A549 (cell line): Measurements from ENCODE around the gene NANOGP8. TPM values are rescaled to one million over a fixed set of nuclear protein-coding genes. Genes with fewer than 3 reads are reported as not detected.

ENCODE experiments used
- ATAC-seq, 2 experiments: fragments of 200-7000 bp in 1 of 2; fragments of >200 bp in 1 of 2; cut with Nextera tagmentation in 1 of 2; cut with Tn5 transposase in 1 of 2; 3 replicates each; pipeline versions ENCODE4 v1.8.0 to v1.9.1; 2018 to 2020; ENCODE audit warnings: mild to moderate bottlenecking in 1 of 2, moderate library complexity in 1 of 2
- CTCF ChIA-PET: fragments of 300-600 bp; sonication (Branson Sonifier 250); formaldehyde crosslinking; extraction: SDS; loops from one replicate; lab custom pipeline; 2021; ENCODE audit warnings: antibody characterized with exemption, inconsistent platforms; lab: Yijun Ruan, JAX
- POLR2A ChIA-PET: fragments of 350-600 bp; formaldehyde crosslinking; extraction: SDS; loops from one replicate; lab custom pipeline; 2021; ENCODE audit warnings: antibody characterized with exemption, inconsistent platforms; lab: Yijun Ruan, JAX
- DNase-seq, 2 experiments: peaks; one replicate each; pipeline versions ENCODE4 v3.0.0 to v3.0.0-alpha.2; 2011 to 2016; ENCODE audit warnings: low read depth in 1 of 2, low spot score in 1 of 2
- FAIRE-seq: peaks from 2 replicates; lab custom pipeline; 2011; peaks lifted over from hg19 to GRCh38; lab: Jason Lieb, UNC
- H3K27ac ChIP-seq, 2 experiments: fragments of >200 bp; sonication (Bioruptor Twin); formaldehyde crosslinking; 3 replicates each; pipeline ENCODE4 v1.5.1; 2016 to 2017
- H3K4me1 ChIP-seq: fragments of >200 bp; sonication (Bioruptor Twin); formaldehyde crosslinking; 3 replicates; pipeline ENCODE4 v1.6.1; 2016
- H3K4me2 ChIP-seq: fragments of >200 bp; sonication (Bioruptor Twin); formaldehyde crosslinking; 3 replicates; pipeline ENCODE4 v1.6.1; 2016
- H3K4me3 ChIP-seq: fragments of >200 bp; sonication (Bioruptor Twin); formaldehyde crosslinking; 3 replicates; pipeline ENCODE4 v1.5.1; 2016
- H3K9me3 ChIP-seq: fragments of >200 bp; sonication (Bioruptor Twin); formaldehyde crosslinking; 3 replicates; pipeline ENCODE4 v1.6.1; 2016
- CEBPB ChIP-seq, 2 experiments: fragments of >200 bp in 1 of 2; sonication (Bioruptor Twin) in 1 of 2; formaldehyde crosslinking in 1 of 2; IDR thresholded peaks; 2 replicates each; pipeline ENCODE4 v1.6.1; 2012 to 2016
- CHD4 ChIP-seq: fragments of 200-600 bp; sonication (generic); IDR thresholded peaks from 2 replicates; pipeline ENCODE4 v1.6.1; 2016; ENCODE audit warnings: antibody characterized with exemption, mild to moderate bottlenecking, borderline replicate concordance
- FOSB ChIP-seq: fragments of 250-450 bp; sonication (Bioruptor Pico); IDR thresholded peaks from 2 replicates; pipeline ENCODE4 v1.5.0; 2020; ENCODE audit warnings: mild to moderate bottlenecking, moderate library complexity
- KDM5A ChIP-seq: fragments of 200-600 bp; sonication (generic); IDR thresholded peaks from 2 replicates; pipeline ENCODE4 v1.6.1; 2016; ENCODE audit warnings: antibody characterized with exemption, mild to moderate bottlenecking
- NPAS2 ChIP-seq: fragments of 250-450 bp; sonication (Bioruptor Pico); IDR thresholded peaks from 2 replicates; pipeline ENCODE4 v1.8.0; 2022; ENCODE audit warnings: mild to moderate bottlenecking, moderate library complexity, borderline replicate concordance
- NR3C1 ChIP-seq: fragments of >200 bp; sonication (Bioruptor Twin); formaldehyde crosslinking; IDR thresholded peaks from 3 replicates; pipeline ENCODE4 v1.6.1; 2017
- POLR2AphosphoS2 ChIP-seq: conservative IDR thresholded peaks from 2 replicates; pipeline ENCODE4 v1.6.1; 2012; ENCODE audit warnings: low read length, improper control_type of control experiment, inconsistent platforms
- WGBS: methylation state at CpG from one replicate; pipeline ENCODE4 v1.1.6; 2017; ENCODE audit errors: missing lambda C conversion rate; 5-methylcytosine and 5-hydroxymethylcytosine counted together
- polyA plus RNA-seq, 4 experiments: library from polyadenylated mRNA; depleted of rRNA in 3 of 4; stranded (reverse); fragments of >200 nt; fragmentation: RNase III in 1 of 4; extraction: RNeasy Plus Mini Kit Qiagen cat#74134 plus additional on column Dnase treatment in 1 of 4; gene quantifications; 2 replicates in 3 of 4; 3 replicates in 1 of 4; pipeline ENCODE4 v1.2.3, GENCODE V29; 2011 to 2017
- TF ChIP-seq, protein P1 (sequence below): IDR thresholded peaks from 2 replicates; pipeline ENCODE4 v1.6.1; 2012

The NANOGP8 gene
- polyA plus RNA-seq, 2 of the 4 experiments (the other 2 are of a cell fraction), result not detected

DNA sequence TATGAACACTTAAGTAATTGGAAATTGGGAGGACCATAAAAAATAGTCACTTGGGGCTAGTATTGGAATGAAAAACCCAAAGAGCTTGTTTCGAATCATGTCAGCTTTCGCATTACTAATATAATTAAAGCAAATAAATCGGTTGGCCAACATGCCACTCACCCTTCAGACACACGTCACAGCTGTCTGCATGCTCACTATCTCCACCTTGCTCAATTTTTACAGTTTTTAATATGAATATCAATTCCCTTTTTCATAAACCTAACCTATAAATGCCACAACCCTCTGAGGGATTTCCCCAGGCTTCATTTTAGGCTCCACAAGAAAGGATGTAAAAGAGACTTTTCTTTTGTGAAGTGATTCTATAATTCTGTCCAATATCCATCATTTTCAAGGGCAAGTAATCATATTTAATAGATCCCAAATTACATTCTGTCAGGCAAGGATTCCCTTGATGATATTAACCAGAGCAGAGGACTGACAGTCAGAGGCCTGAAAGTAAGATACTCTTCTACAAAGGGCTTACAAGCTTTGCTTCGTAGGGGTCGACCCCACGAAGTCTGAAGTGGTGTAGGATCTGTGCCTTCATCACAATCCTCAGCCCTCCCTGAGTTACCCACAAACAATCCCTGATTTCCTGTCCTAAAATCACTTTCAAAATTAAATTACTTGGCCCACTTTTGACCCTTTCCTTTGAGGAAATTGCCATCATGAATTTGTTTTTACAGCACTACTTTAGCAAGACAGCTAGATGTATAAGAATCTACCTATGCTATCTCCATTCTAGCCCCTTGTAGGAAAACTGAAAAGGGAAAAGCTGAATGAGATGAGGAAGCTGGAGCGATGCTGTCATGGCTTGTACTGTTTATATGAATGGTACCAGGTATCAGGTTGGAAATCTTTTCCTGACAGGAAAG, 44.5 kb downstream of the NANOGP8 start:
- Histone ChIP-seq H3K27ac (no peak overlapping the region), H3K4me2 (no peak overlapping the region), H3K9me3 (no peaks in the 10 kb centered on the region), H3K4me3 (no peak overlapping the region), H3K4me1 (peaks cover 8% of the 10 kb centered on the region; the same call in 1 of the 3 replicates)
- TF ChIP-seq FOSB (CRISPR knock-in tag), result no peak
- TF ChIP-seq CEBPB (IDR thresholded peaks at IDR 0.05), result no peak
- no peak for TF ChIP-seq NPAS2 (CRISPR knock-in tag)
- TF ChIP-seq, protein P1, sequence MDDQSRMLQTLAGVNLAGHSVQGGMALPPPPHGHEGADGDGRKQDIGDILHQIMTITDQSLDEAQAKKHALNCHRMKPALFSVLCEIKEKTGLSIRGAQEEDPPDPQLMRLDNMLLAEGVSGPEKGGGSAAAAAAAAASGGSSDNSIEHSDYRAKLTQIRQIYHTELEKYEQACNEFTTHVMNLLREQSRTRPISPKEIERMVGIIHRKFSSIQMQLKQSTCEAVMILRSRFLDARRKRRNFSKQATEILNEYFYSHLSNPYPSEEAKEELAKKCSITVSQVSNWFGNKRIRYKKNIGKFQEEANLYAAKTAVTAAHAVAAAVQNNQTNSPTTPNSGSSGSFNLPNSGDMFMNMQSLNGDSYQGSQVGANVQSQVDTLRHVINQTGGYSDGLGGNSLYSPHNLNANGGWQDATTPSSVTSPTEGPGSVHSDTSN, result no peak
- no peak for TF ChIP-seq KDM5A
- TF ChIP-seq POLR2AphosphoS2, result no peak
- no peak for TF ChIP-seq NR3C1
- TF ChIP-seq CHD4, result no peak
- no peak for ATAC-seq
- 72% methylated on average over 8 of the region's 8 CpGs for WGBS
- no peak for FAIRE-seq
- no peak for DNase-seq
- ChIA-PET POLR2A (no interaction called here), CTCF (interaction anchor here (1.7 kb wide), 1 partner anchor 38 kb away, joined by 5 read pairs; no protein-coding TSS in a partner anchor)

DNA sequence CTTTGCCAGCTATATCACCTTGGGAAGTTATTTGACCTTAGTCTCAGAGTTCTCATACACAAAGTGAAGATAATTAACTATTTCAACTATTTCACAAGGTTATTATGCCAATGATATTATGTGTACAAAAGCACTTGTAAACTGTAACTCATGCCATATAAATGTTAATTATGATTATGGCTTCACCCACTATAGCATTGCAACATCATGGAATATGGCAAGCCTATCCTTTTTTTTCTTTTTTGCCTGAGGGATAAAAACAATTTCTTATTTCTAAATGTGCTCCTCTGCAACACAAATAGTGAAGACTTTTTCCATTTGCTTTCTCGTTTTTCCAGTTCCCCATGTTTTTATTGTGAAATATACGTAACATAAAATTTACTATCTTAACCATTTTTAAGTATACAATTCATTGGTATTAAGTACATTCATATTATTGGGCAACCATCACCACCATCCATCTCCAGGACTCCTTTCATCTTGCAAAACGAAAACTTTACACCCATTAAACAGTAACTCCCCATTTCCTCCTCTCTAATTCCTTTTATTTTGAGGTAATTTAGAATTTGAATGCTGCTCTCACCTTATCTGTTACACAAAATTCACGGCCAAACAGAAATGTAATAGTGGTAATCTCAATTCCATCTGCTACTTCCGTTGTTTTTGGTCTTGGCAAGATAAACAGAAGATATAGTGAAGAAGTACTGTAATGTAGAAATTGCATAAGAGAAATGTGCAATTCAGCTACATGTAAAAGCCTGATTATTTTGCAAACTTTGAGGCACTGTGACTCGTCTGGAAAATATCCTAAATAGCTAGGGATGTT, 46.3 kb downstream of the NANOGP8 start:
- CTCF ChIA-PET, result no interaction called here
- Histone ChIP-seq H3K4me2 (peak overlapping the region; percentile 31; the same call in 2 of the 3 replicates), H3K27ac (no peak overlapping the region), H3K4me1 (peaks cover 8% of the 10 kb centered on the region; the same call in 1 of the 3 replicates), H3K4me3 (no peak overlapping the region), H3K9me3 (no peaks in the 10 kb centered on the region)
- ATAC-seq (no peak), FAIRE-seq (peak; percentile 84), DNase-seq (no peak)
- POLR2A ChIA-PET, result interaction anchor here (1.1 kb wide), 1 partner anchor 50 kb away, joined by 3 read pairs; the partner anchor contains the start of gene ZNF770
- TF ChIP-seq CEBPB (IDR thresholded peaks at IDR 0.05) (0 out of 4 replicates have a peak, but pooled peaks of 1 of the 2 experiments have one; percentile 19), POLR2AphosphoS2 (no peak)
- whole genome bisulfite sequencing, result 29% methylated on average over 6 of the region's 6 CpGs

Other genes with a start within 250 kb of the NANOGP8 start
- 51.6 and 58.5 TPM in 2 replicates for gene AQR, start 115.6 kb downstream of the NANOGP8 start, polyA plus RNA-seq (2011; rRNA removed)
- gene AQR, start 115.6 kb downstream of the NANOGP8 start, polyA plus RNA-seq (2017; fragmentation: RNase III; extraction: RNeasy Plus Mini Kit Qiagen cat#74134 plus additional on column Dnase treatment), result 21.7 to 22.3 TPM (median 21.9 TPM) in 3 replicates
- 46.2 and 49.0 TPM in 2 replicates for gene ZNF770, start 97.0 kb downstream of the NANOGP8 start, polyA plus RNA-seq (2011; rRNA removed)
- gene ZNF770, start 97.0 kb downstream of the NANOGP8 start, polyA plus RNA-seq (2017; fragmentation: RNase III; extraction: RNeasy Plus Mini Kit Qiagen cat#74134 plus additional on column Dnase treatment), result 23.8 to 25.1 TPM (median 24.9 TPM) in 3 replicates